Mesendoderm (in vitro differentiated cells): ENCODE results near the gene MGAT5.

Experiments
- DNase-seq: peaks from one replicate; pipeline ENCODE4 v3.0.0; 2013
- H2AK5ac ChIP-seq: 2 replicates; pipeline ENCODE4 v1.6.1; 2013; ENCODE audit warnings: low read length, inconsistent platforms
- H2BK120ac ChIP-seq: 2 replicates; pipeline ENCODE4 v1.6.1; 2013; ENCODE audit warnings: low read depth, mild to moderate bottlenecking, low read length, moderate library complexity, mixed read lengths
- H2BK15ac ChIP-seq: replicated peaks from 2 replicates; pipeline ENCODE4 v1.6.1; 2013; ENCODE audit warnings: low read depth, mild to moderate bottlenecking, moderate library complexity
- H2BK5ac ChIP-seq: 2 replicates; pipeline ENCODE4 v1.6.1; 2013; ENCODE audit warnings: low read length, inconsistent platforms
- H3K18ac ChIP-seq: 2 replicates; pipeline ENCODE4 v1.6.1; 2013; ENCODE audit warnings: mild to moderate bottlenecking, low read length, mixed read lengths
- H3K23ac ChIP-seq: one replicate; pipeline ENCODE4 v1.6.1; 2013; ENCODE audit warnings: low read length
- H3K27ac ChIP-seq: 2 replicates; pipeline ENCODE4 v1.5.1; 2013; ENCODE audit warnings: low read depth, mild to moderate bottlenecking, inconsistent platforms, low read length, moderate library complexity
- H3K27me3 ChIP-seq: 2 replicates; pipeline ENCODE4 v1.6.1; 2013; ENCODE audit warnings: low read length, control low read depth, mild to moderate bottlenecking, inconsistent platforms; ENCODE audit not compliant: insufficient read depth, poor library complexity
- H3K36me3 ChIP-seq: 2 replicates; pipeline ENCODE4 v1.6.1; 2013; ENCODE audit warnings: low read length, inconsistent platforms; ENCODE audit not compliant: control insufficient read depth, insufficient read depth
- H3K4ac ChIP-seq: one replicate; pipeline ENCODE4 v1.6.1; 2013; ENCODE audit warnings: low read depth, mild to moderate bottlenecking, low read length, moderate library complexity
- H3K4me1 ChIP-seq: 2 replicates; pipeline ENCODE4 v1.6.1; 2013; ENCODE audit warnings: low read depth, low read length, inconsistent platforms; ENCODE audit not compliant: control insufficient read depth
- H3K4me2 ChIP-seq: 2 replicates; pipeline ENCODE4 v1.6.1; 2013; ENCODE audit warnings: low read length
- H3K4me3 ChIP-seq: 2 replicates; pipeline ENCODE4 v1.5.1; 2013; ENCODE audit warnings: mild to moderate bottlenecking, low read length
- H3K56ac ChIP-seq: one replicate; pipeline ENCODE4 v1.6.1; 2013; ENCODE audit warnings: low read length
- H3K79me1 ChIP-seq: 2 replicates; pipeline ENCODE4 v1.6.1; 2013; ENCODE audit warnings: low read length, inconsistent platforms
- H3K79me2 ChIP-seq: 2 replicates; pipeline ENCODE4 v1.6.1; 2013; ENCODE audit warnings: mild to moderate bottlenecking, low read length; ENCODE audit not compliant: control insufficient read depth, insufficient read depth
- H3K9ac ChIP-seq: 2 replicates; pipeline ENCODE4 v1.6.1; 2013; ENCODE audit warnings: low read length, inconsistent platforms
- H4K5ac ChIP-seq: one replicate; pipeline ENCODE4 v1.6.1; 2013; ENCODE audit warnings: low read length
- H4K8ac ChIP-seq: one replicate; pipeline ENCODE4 v1.6.1; 2013; ENCODE audit warnings: low read depth, mild to moderate bottlenecking, control low read depth, low read length, moderate library complexity
- WGBS: extraction: QIAGEN DNeasy Blood & Tissue Kit; methylation state at CpG from one replicate; pipeline ENCODE4 v1.1.7; 2013; ENCODE audit warnings: low lambda C conversion rate, missing lambda C conversion rate; ENCODE audit not compliant: insufficient coverage; ENCODE audit errors: extremely low coverage; 5-methylcytosine and 5-hydroxymethylcytosine counted together

Gene MGAT5

GRCh38 chr2:134435505-134435904 lies 181.6 kb downstream of the MGAT5 start:
- Histone ChIP-seq H3K4ac (no peak overlapping the region), H3K56ac (no peak overlapping the region), H3K27ac (no peak overlapping the region), H3K36me3 (no peaks in the 10 kb centered on the region), H3K79me2 (no peaks in the 10 kb centered on the region), H2BK120ac (no peak overlapping the region), H3K18ac (no peak overlapping the region), H4K5ac (no peak overlapping the region), H4K8ac (no peak overlapping the region), H2BK15ac (no peak overlapping the region), H2AK5ac (no peak overlapping the region), H3K23ac (no peak overlapping the region), H2BK5ac (no peak overlapping the region), H3K4me1 (peaks cover 8% of the 10 kb centered on the region), H3K9ac (no peak overlapping the region), H3K4me3 (no peak overlapping the region), H3K4me2 (no peak overlapping the region), H3K79me1 (no peaks in the 10 kb centered on the region), H3K27me3 (no peaks in the 10 kb centered on the region)
- no CpG with 5 or more reads among the region's 4 CpGs for WGBS
- DNase-seq, result no peak

- Histone ChIP-seq H3K4ac (no peak overlapping the region), H3K79me1 (no peaks in the 10 kb centered on the region), H3K9ac (no peak overlapping the region), H3K4me3 (no peak overlapping the region), H4K8ac (no peak overlapping the region), H3K4me1 (peaks cover 8% of the 10 kb centered on the region), H3K79me2 (no peaks in the 10 kb centered on the region), H3K23ac (no peak overlapping the region), H2BK15ac (no peak overlapping the region), H3K18ac (no peak overlapping the region), H3K4me2 (no peak overlapping the region), H2AK5ac (no peak overlapping the region), H2BK120ac (no peak overlapping the region), H3K27ac (no peak overlapping the region), H3K56ac (no peak overlapping the region), H3K36me3 (no peaks in the 10 kb centered on the region), H4K5ac (no peak overlapping the region), H3K27me3 (no peaks in the 10 kb centered on the region), H2BK5ac (no peak overlapping the region)
- DNase-seq, result peak; percentile 61
Observed at GRCh38 chr2:134435936-134436335, 182.1 kb downstream of the MGAT5 start.

- Histone ChIP-seq H3K4me3 (no peak overlapping the region), H4K5ac (no peak overlapping the region), H3K79me2 (no peaks in the 10 kb centered on the region), H3K27ac (no peak overlapping the region), H3K9ac (no peak overlapping the region), H3K4me1 (peaks cover 3% of the 10 kb centered on the region), H2BK15ac (no peak overlapping the region), H2BK120ac (no peak overlapping the region), H3K23ac (no peak overlapping the region), H3K4me2 (no peak overlapping the region), H3K4ac (no peak overlapping the region), H3K79me1 (no peaks in the 10 kb centered on the region), H3K18ac (no peak overlapping the region), H3K36me3 (no peaks in the 10 kb centered on the region), H2AK5ac (no peak overlapping the region), H4K8ac (no peak overlapping the region), H3K27me3 (no peaks in the 10 kb centered on the region), H2BK5ac (no peak overlapping the region), H3K56ac (no peak overlapping the region)
- DNase-seq, result no peak
- WGBS, result no CpG with 5 or more reads among the region's 7 CpGs
Observed at GRCh38 chr2:134436706-134437105, 182.8 kb downstream of the MGAT5 start.

GRCh38 chr2:134438371-134438770 lies 184.5 kb downstream of the MGAT5 start:
- Histone ChIP-seq H4K5ac (no peak overlapping the region), H3K27me3 (no peaks in the 10 kb centered on the region), H3K36me3 (no peaks in the 10 kb centered on the region), H4K8ac (no peak overlapping the region), H2BK120ac (no peak overlapping the region), H3K23ac (no peak overlapping the region), H3K27ac (no peak overlapping the region), H3K9ac (no peak overlapping the region), H3K4ac (no peak overlapping the region), H3K4me2 (no peak overlapping the region), H2BK5ac (no peak overlapping the region), H3K79me1 (no peaks in the 10 kb centered on the region), H3K4me1 (no peaks in the 10 kb centered on the region), H3K79me2 (no peaks in the 10 kb centered on the region), H3K56ac (no peak overlapping the region), H2BK15ac (no peak overlapping the region), H3K4me3 (no peak overlapping the region), H2AK5ac (no peak overlapping the region), H3K18ac (no peak overlapping the region)
- WGBS, result no CpG with 5 or more reads among the region's 3 CpGs
- DNase-seq, result no peak

- no peaks in the 10 kb centered on the region for H3K27me3 ChIP-seq
- H3K4me3 ChIP-seq, result no peak overlapping the region
- H3K36me3 ChIP-seq, result no peaks in the 10 kb centered on the region
- no peak overlapping the region for H3K4ac ChIP-seq
- no peak overlapping the region for H3K56ac ChIP-seq
- no CpG with 5 or more reads among the region's 16 CpGs for WGBS
- H3K27ac ChIP-seq, result no peak overlapping the region
- no peak overlapping the region for H3K23ac ChIP-seq
- DNase-seq, result no peak
- H3K18ac ChIP-seq, result no peak overlapping the region
- H2BK15ac ChIP-seq, result no peak overlapping the region
- H3K4me2 ChIP-seq, result no peak overlapping the region
- H3K9ac ChIP-seq, result no peak overlapping the region
- H2BK5ac ChIP-seq, result no peak overlapping the region
- no peak overlapping the region for H2BK120ac ChIP-seq
- no peaks in the 10 kb centered on the region for H3K79me2 ChIP-seq
- no peaks in the 10 kb centered on the region for H3K79me1 ChIP-seq
- no peaks in the 10 kb centered on the region for H3K4me1 ChIP-seq
- H4K5ac ChIP-seq, result no peak overlapping the region
- H4K8ac ChIP-seq, result no peak overlapping the region
- H2AK5ac ChIP-seq, result no peak overlapping the region
Observed at GRCh38 chr2:134440336-134440909, 186.6 kb downstream of the MGAT5 start.

- no peak overlapping the region for H3K27ac ChIP-seq
- no peaks in the 10 kb centered on the region for H3K27me3 ChIP-seq
- no peak overlapping the region for H3K9ac ChIP-seq
- H3K36me3 ChIP-seq, result no peaks in the 10 kb centered on the region
- H3K79me1 ChIP-seq, result no peaks in the 10 kb centered on the region
- H3K18ac ChIP-seq, result no peak overlapping the region
- no peak overlapping the region for H2BK120ac ChIP-seq
- H3K56ac ChIP-seq, result no peak overlapping the region
- H3K4ac ChIP-seq, result no peak overlapping the region
- no CpG with 5 or more reads among the region's 11 CpGs for WGBS
- no peak overlapping the region for H3K23ac ChIP-seq
- H4K8ac ChIP-seq, result no peak overlapping the region
- no peak overlapping the region for H3K4me3 ChIP-seq
- no peak overlapping the region for H2BK15ac ChIP-seq
- H3K79me2 ChIP-seq, result no peaks in the 10 kb centered on the region
- H4K5ac ChIP-seq, result no peak overlapping the region
- H3K4me1 ChIP-seq, result no peaks in the 10 kb centered on the region
- DNase-seq, result no peak
- no peak overlapping the region for H2BK5ac ChIP-seq
- no peak overlapping the region for H2AK5ac ChIP-seq
- H3K4me2 ChIP-seq, result no peak overlapping the region
Observed at GRCh38 chr2:134441153-134441863, 187.4 kb downstream of the MGAT5 start.
